ENCODE results near the gene HINT2. TPM values are rescaled to one million over a fixed set of nuclear protein-coding genes. Genes with fewer than 3 reads are reported as not detected.

HINT2 gene
- total RNA-seq, 1 donor from 2014 or later = 30.7 TPM

DNA sequence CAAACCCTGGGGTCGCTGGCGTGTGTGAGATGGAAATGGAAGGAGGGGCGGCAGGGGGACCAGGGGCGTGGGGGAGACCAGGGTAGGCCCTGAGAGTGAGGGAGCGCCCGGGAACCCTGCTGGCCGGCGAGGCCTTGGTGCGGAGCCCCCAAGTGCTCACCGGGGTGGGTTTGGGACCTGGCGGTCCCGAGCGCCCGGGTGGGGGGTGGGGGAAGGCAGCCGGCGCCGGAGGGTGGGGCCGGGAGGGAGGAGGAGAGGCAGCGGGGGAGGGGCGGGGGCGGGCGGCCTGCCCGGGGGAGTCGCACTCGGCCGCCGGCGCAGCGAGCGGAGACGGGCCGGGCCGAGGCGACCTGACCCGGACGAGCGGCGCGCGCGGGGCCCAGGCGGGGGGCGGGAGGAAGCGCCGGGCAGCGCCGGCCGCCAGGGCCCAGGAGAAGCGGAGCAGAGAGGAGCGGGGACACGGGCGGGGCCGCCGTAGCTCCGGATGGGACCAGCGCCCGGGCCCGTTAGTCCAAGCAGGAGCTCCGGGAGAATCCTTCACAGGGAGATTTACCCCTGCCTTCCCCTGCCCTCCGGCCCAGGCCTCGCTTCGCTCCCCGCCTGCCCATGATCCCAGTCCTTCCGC lies 23.4 kb downstream of the HINT2 start, which contains the start of gene NPR2:
NPR2 (plus strand) TSS at position 295 of the 625 bp plus-strand sequence. CDS start 818 bp downstream, outside the sequence.
- peak within 1 kb of the TSS; percentile 80 for H3K4me3 Mint-ChIP-seq
- H3K27ac Mint-ChIP-seq = peak within 1 kb of the TSS; percentile 81
- peaks cover 26% of the 10 kb centered on the region for H3K4me1 Mint-ChIP-seq
- H3K9me3 Mint-ChIP-seq = no peaks in the 10 kb centered on the region
- peaks cover 3% of the 10 kb centered on the region for H3K36me3 Mint-ChIP-seq
- no peaks in the 10 kb centered on the region for H3K27me3 Mint-ChIP-seq (ENCODE audit: low read depth)
- DNase-seq (ENCODE audit: low spot score in 2 of 2, unreplicated experiment in 2 of 2) = peak in 1 of 2 experiments; percentile 48
- TF ChIP-seq, protein P1, sequence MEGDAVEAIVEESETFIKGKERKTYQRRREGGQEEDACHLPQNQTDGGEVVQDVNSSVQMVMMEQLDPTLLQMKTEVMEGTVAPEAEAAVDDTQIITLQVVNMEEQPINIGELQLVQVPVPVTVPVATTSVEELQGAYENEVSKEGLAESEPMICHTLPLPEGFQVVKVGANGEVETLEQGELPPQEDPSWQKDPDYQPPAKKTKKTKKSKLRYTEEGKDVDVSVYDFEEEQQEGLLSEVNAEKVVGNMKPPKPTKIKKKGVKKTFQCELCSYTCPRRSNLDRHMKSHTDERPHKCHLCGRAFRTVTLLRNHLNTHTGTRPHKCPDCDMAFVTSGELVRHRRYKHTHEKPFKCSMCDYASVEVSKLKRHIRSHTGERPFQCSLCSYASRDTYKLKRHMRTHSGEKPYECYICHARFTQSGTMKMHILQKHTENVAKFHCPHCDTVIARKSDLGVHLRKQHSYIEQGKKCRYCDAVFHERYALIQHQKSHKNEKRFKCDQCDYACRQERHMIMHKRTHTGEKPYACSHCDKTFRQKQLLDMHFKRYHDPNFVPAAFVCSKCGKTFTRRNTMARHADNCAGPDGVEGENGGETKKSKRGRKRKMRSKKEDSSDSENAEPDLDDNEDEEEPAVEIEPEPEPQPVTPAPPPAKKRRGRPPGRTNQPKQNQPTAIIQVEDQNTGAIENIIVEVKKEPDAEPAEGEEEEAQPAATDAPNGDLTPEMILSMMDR (IDR thresholded peaks at IDR 0.05; ENCODE audit: unreplicated experiment) = no peak

DNA sequence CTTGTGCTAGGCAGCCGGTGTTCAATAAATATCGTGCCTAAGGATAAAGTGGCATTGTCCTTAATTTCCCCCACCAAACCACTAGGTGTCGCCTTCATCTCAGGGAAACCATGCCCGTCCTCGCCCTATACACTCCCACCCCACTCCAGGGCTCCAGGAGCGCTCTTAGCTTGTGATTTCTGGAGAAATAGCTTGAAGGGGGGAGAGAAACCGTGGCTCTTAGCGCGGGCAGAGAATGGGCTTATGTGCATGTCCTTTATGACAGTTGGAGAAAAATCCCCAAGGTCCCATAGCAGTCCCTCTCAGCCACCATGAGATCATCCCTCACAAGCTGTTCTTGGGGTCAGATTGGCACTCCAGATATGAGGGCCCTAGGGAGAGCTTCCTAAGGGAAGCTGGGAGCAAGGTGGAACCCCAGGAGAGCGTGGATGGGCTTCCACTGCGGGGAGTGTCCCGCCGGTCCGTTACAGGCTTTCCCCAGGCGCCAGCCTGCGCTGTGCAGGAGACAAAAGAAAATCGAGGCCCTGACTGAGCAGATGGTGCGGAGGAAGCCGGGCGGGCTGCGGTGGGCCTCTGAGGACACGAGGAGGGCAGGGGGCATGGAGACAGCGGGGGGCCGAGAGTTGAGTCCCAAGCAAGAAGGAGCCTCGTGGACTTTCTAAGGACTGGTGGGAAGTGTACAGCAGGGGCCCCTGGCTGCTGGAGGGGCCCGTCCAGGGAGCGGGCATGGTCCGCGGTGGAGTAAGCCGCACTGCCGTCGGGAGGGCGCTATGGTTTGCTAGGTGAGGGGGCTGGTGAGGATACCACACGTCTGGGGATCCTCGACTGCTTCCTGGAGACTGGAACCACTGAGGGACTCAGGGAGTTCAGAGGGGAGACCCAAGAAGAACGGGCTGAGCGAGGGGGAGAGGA lies 24.2 kb downstream of the HINT2 start:
- Mint-ChIP-seq H3K27me3 (ENCODE audit: low read depth) (no peaks in the 10 kb centered on the region), H3K27ac (peak overlapping the region; percentile 81), H3K36me3 (peaks cover 3% of the 10 kb centered on the region), H3K4me1 (peaks cover 25% of the 10 kb centered on the region), H3K9me3 (no peaks in the 10 kb centered on the region), H3K4me3 (peak overlapping the region; percentile 80)
- TF ChIP-seq, protein P1 (IDR thresholded peaks at IDR 0.05; ENCODE audit: unreplicated experiment) = peak; percentile 79
- peak; percentile 55 to 73 for DNase-seq (ENCODE audit: low spot score in 2 of 2, unreplicated experiment in 2 of 2)

DNA sequence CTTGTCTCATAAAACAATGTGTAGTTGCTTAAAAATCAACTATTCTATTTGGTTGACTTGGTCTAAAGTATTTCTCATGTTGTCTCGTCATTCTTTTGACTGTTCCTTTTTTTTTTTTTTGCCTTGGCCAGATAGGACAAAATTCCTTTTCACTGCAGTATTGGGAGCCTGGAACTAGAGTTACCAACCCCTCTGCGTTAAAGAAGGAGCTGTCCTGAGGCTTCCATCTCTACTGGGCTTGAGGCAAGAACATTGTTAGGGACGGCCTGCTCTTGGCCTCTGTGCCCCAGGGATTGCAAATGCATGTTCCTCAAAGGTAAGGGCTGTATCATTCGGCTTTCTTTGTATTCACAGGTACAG lies 24.8 kb downstream of the HINT2 start:
- Mint-ChIP-seq H3K4me1 (peaks cover 19% of the 10 kb centered on the region), H3K4me3 (no peak overlapping the region), H3K27me3 (ENCODE audit: low read depth) (no peaks in the 10 kb centered on the region), H3K9me3 (no peaks in the 10 kb centered on the region), H3K27ac (no peak overlapping the region), H3K36me3 (peaks cover 3% of the 10 kb centered on the region)
- TF ChIP-seq, protein P1 (IDR thresholded peaks at IDR 0.05; ENCODE audit: unreplicated experiment) = no peak
- no peak for DNase-seq (ENCODE audit: low spot score in 2 of 2, unreplicated experiment in 2 of 2)

DNA sequence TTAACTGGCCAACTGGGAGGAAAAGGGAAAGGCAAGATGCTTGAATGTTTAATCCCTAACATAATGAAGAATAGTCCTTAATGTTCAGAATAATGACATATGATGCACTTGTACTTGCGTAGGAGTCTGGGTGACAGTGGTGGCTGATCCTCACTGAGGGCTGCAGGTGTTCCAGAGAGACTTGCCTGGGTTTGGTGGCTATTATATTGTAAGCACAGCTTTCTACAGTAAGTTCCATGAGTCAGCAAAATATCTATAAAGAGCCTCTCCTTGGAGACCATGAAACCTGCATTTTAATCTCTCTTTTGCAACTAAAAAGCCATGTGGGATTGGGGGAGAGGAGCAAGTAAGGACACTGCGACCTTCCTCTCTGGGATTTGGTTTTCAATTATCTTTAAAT lies 25.3 kb downstream of the HINT2 start:
- Mint-ChIP-seq H3K4me1 (peaks cover 16% of the 10 kb centered on the region), H3K9me3 (no peaks in the 10 kb centered on the region), H3K4me3 (no peak overlapping the region), H3K27ac (no peak overlapping the region), H3K27me3 (ENCODE audit: low read depth) (no peaks in the 10 kb centered on the region), H3K36me3 (peaks cover 3% of the 10 kb centered on the region)
- TF ChIP-seq, protein P1 (IDR thresholded peaks at IDR 0.05; ENCODE audit: unreplicated experiment) = no peak
- DNase-seq (ENCODE audit: low spot score in 2 of 2, unreplicated experiment in 2 of 2) = no peak

DNA sequence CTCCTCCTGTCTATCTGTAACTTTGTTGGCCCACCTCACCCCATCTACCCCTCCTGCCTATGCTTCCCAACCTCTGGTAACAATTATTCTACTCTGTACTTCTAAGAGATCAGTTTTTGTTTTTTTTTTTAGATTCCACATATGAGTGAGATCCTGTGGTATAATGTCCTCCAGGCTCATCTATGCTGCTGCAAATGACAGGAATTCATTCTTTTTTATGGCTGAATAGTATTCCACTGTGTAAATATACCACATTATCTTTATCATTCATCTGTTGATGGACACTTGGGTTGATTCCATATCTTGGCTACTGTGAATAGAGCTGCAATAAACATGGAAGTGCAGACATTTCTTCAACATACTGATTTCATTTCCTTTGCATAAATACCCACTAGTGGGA lies 31.4 kb downstream of the HINT2 start:
- peaks cover 17% of the 10 kb centered on the region for H3K36me3 Mint-ChIP-seq
- no peaks in the 10 kb centered on the region for H3K4me1 Mint-ChIP-seq
- DNase-seq (ENCODE audit: low spot score in 2 of 2, unreplicated experiment in 2 of 2) = no peak
- TF ChIP-seq, protein P1 (IDR thresholded peaks at IDR 0.05; ENCODE audit: unreplicated experiment) = no peak
- H3K27ac Mint-ChIP-seq = no peak overlapping the region
- no peak overlapping the region for H3K4me3 Mint-ChIP-seq
- H3K9me3 Mint-ChIP-seq = peaks cover 7% of the 10 kb centered on the region
- peaks cover 2% of the 10 kb centered on the region for H3K27me3 Mint-ChIP-seq (ENCODE audit: low read depth)

Measured in mesothelial cell of epicardium (in vitro differentiated cells).